SU-DHL-6 (cell line): ENCODE results near the gene PARP3.

Experiments used
- H2AFZ ChIP-seq: fragments of 200-600 bp; sonication (generic); 2 replicates; pipeline ENCODE4 v1.6.1; 2014; ENCODE audit warnings: low read depth, mild to moderate bottlenecking, moderate library complexity, mixed read lengths, antibody characterized with exemption, low read length; ENCODE audit not compliant: severe bottlenecking
- H3F3A ChIP-seq: fragments of 200-600 bp; shearing (Covaris generic); 2 replicates; pipeline ENCODE4 v1.6.0; 2016; ENCODE audit warnings: antibody characterized with exemption, mild to moderate bottlenecking; ENCODE audit not compliant: insufficient read depth
- H3K27ac ChIP-seq: fragments of 200-600 bp; sonication (generic); 2 replicates; pipeline ENCODE4 v1.5.1; 2016; ENCODE audit warnings: low read depth, mild to moderate bottlenecking, low read length, moderate library complexity, mixed read lengths
- H3K27me3 ChIP-seq: fragments of 200-600 bp; sonication (generic), shearing (Covaris generic); 2 replicates; pipeline ENCODE4 v1.6.0; 2014; ENCODE audit warnings: mild to moderate bottlenecking, low read length
- H3K36me3 ChIP-seq: fragments of 200-600 bp; sonication (generic); 2 replicates; pipeline ENCODE4 v1.6.1; 2014; ENCODE audit warnings: mild to moderate bottlenecking, low read length, mixed read lengths
- H3K4me2 ChIP-seq: fragments of 300-600, 200-600 bp; shearing (Covaris generic), sonication (generic); 2 replicates; pipeline ENCODE4 v1.6.0; 2014; ENCODE audit warnings: low read length, low read depth, mild to moderate bottlenecking; ENCODE audit not compliant: poor library complexity, severe bottlenecking
- H3K4me3 ChIP-seq: fragments of 200-600 bp; sonication (generic); 2 replicates; pipeline ENCODE4 v1.5.1; 2014; ENCODE audit warnings: antibody characterized with exemption, low read length, mild to moderate bottlenecking, mixed read lengths; ENCODE audit not compliant: insufficient read depth, poor library complexity, severe bottlenecking
- H3K79me2 ChIP-seq: fragments of 200-600 bp; sonication (generic); 2 replicates; pipeline ENCODE4 v1.6.1; 2014; ENCODE audit warnings: mild to moderate bottlenecking, low read length, moderate library complexity; ENCODE audit not compliant: insufficient read depth
- H3K9ac ChIP-seq: fragments of 200-600 bp; sonication (generic); 2 replicates; pipeline ENCODE4 v1.7.0; 2014; ENCODE audit warnings: mild to moderate bottlenecking, low read length
- H3K9me2 ChIP-seq: fragments of 200-600 bp; sonication (generic); replicated peaks from 2 replicates; pipeline ENCODE4 v1.6.1; 2014; ENCODE audit warnings: low read length; ENCODE audit not compliant: insufficient read depth
- H3K9me3 ChIP-seq: fragments of 200-600 bp; sonication (generic); 2 replicates; pipeline ENCODE4 v1.6.1; 2014; ENCODE audit warnings: low read length, mixed read lengths; ENCODE audit not compliant: insufficient read depth
- H4K20me1 ChIP-seq: fragments of 200-600 bp; sonication (generic); 2 replicates; pipeline ENCODE4 v1.6.1; 2014; ENCODE audit warnings: low read depth, mild to moderate bottlenecking, antibody characterized with exemption, low read length, moderate library complexity, mixed read lengths
- EZH2phosphoT487 ChIP-seq: fragments of 200-600 bp; sonication (generic), shearing (Covaris generic); conservative IDR thresholded peaks from 2 replicates; pipeline ENCODE4 v1.6.1; 2018; ENCODE audit warnings: mild to moderate bottlenecking, antibody characterized with exemption, low read length, moderate library complexity, mixed read lengths
- TF ChIP-seq, protein P1 (sequence below): fragments of 200-600 bp; sonication (generic); IDR thresholded peaks from one replicate; pipeline ENCODE4 v1.5.1; 2017; ENCODE audit warnings: antibody characterized with exemption, mild to moderate bottlenecking, low read length, moderate library complexity; ENCODE audit not compliant: insufficient read depth, poor library complexity, severe bottlenecking

Gene PARP3

DNA sequence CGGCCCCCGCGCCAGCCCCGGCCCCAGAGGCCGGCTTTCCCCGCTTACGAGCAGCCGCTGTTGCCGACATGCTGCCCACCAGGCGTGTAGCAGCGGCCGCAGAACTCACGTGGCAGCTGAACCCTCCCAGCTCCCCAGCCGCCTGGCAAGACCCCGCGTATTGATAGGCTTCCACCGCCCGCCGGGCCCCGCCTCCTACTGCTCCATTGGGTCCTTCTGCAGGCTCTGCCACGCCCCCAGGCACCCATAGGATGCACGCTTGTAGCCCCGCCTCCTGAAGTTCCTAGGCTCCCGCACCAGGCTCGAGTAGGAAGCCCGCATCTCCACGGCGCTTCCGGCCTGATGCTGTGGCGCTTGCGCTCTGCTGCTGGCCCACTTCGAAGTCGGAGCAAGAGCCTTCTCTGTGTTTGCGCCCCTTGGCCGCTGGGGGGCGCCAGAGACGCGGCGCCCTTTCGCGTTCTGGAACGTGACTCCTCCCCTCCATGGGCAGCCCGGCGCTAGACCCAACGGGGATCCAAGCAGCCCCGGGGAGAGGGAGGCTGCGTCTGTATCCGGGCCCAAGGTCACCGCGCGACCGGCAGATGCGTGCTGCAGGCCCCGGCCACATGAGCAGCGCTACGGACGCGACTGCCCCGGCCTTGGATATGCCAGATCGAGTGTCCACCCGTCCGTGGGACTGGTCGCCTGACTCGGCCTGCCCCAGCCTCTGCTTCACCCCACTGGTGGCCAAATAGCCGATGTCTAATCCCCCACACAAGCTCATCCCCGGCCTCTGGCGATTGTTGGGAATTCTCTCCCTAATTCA lies at the start of gene PARP3, which contains the start of gene RRP9:
Gene PARP3, plus strand, starts transcription at position 566 of the 805 bp plus-strand sequence. CDS start 993 bp downstream, outside the sequence.
Gene RRP9, minus strand, starts transcription at position 107 of the 805 bp plus-strand sequence. Its CDS starts 37 bp downstream, at position 70.
- H4K20me1 ChIP-seq = no peaks in the 10 kb centered on the region
- H3K9ac ChIP-seq = peak within 1 kb of the TSS; percentile 83
- H3K79me2 ChIP-seq = peaks cover 24% of the 10 kb centered on the region
- no peak within 1 kb of the TSS for H3K27ac ChIP-seq
- H3K4me2 ChIP-seq = peak within 1 kb of the TSS; percentile 79
- no peaks in the 10 kb centered on the region for H3K36me3 ChIP-seq
- no peak for TF ChIP-seq EZH2phosphoT487
- TF ChIP-seq, protein P1, sequence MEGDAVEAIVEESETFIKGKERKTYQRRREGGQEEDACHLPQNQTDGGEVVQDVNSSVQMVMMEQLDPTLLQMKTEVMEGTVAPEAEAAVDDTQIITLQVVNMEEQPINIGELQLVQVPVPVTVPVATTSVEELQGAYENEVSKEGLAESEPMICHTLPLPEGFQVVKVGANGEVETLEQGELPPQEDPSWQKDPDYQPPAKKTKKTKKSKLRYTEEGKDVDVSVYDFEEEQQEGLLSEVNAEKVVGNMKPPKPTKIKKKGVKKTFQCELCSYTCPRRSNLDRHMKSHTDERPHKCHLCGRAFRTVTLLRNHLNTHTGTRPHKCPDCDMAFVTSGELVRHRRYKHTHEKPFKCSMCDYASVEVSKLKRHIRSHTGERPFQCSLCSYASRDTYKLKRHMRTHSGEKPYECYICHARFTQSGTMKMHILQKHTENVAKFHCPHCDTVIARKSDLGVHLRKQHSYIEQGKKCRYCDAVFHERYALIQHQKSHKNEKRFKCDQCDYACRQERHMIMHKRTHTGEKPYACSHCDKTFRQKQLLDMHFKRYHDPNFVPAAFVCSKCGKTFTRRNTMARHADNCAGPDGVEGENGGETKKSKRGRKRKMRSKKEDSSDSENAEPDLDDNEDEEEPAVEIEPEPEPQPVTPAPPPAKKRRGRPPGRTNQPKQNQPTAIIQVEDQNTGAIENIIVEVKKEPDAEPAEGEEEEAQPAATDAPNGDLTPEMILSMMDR = peak; percentile 97
- peak within 1 kb of the TSS; percentile 85 for H3K4me3 ChIP-seq
- no peaks in the 10 kb centered on the region for H3K9me2 ChIP-seq
- H2AFZ ChIP-seq = peak within 1 kb of the TSS; percentile 93
- H3K27me3 ChIP-seq = no peaks in the 10 kb centered on the region
- H3K9me3 ChIP-seq = no peaks in the 10 kb centered on the region
- H3F3A ChIP-seq = no peaks in the 10 kb centered on the region

DNA sequence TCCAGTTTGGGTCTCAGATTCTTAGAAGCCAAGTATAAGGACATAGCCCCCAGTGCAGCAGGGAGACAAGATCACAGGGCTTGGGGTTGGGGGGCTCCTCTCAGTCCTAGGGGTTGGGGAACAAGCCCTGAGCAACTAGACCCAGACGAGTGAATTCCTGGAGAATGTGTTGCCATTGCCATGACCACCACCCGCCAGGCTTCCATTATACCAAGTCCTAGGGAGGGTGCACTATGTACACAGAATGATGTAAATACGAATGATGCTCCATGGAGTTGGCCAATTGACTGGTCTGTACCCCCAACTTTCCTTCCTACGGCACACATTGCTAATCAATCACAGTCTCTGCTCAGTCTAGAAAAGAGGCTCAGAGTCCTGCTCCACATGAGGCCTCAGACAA lies 47.8 kb upstream of the PARP3 start:
- no peak overlapping the region for H3K4me2 ChIP-seq
- TF ChIP-seq EZH2phosphoT487 = no peak
- TF ChIP-seq, protein P1 = no peak
- no peak overlapping the region for H2AFZ ChIP-seq
- H3K9me2 ChIP-seq = no peaks in the 10 kb centered on the region
- H4K20me1 ChIP-seq = no peaks in the 10 kb centered on the region
- H3K27ac ChIP-seq = no peak overlapping the region
- no peak overlapping the region for H3K4me3 ChIP-seq
- H3K27me3 ChIP-seq = no peaks in the 10 kb centered on the region
- H3K9ac ChIP-seq = no peak overlapping the region
- no peaks in the 10 kb centered on the region for H3K9me3 ChIP-seq
- no peaks in the 10 kb centered on the region for H3F3A ChIP-seq
- H3K79me2 ChIP-seq = no peaks in the 10 kb centered on the region
- no peaks in the 10 kb centered on the region for H3K36me3 ChIP-seq

DNA sequence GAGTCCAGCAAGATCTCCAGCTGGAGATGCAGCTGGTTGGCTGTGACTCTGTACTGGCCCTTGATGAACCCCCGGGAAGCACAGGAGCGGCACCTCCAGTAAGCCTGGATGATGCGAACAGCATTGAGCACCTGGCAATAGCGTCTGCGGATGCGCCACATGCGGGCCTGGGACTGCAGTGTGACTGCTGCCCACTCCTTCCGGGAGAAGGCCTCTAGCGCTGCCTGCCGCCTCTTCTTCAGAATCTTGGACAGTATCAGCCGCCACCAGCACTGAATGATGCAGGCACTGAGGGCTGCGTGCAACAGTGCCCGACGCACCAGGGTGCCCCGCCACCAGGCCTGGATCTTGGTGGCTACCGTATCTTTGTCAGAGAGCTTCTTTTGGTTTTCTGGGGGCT lies 47.2 kb upstream of the PARP3 start:
- Histone ChIP-seq H3K4me2 (no peak overlapping the region), H3K9me2 (no peaks in the 10 kb centered on the region), H3K36me3 (no peaks in the 10 kb centered on the region)

More for the DNA sequence above, 47.2 kb upstream of the PARP3 start:
- Histone ChIP-seq H4K20me1 (no peaks in the 10 kb centered on the region), H3K27ac (no peak overlapping the region), H3K9ac (no peak overlapping the region), H2AFZ (no peak overlapping the region), H3F3A (no peaks in the 10 kb centered on the region), H3K79me2 (no peaks in the 10 kb centered on the region), H3K9me3 (no peaks in the 10 kb centered on the region), H3K27me3 (no peaks in the 10 kb centered on the region), H3K4me3 (no peak overlapping the region)
- TF ChIP-seq, protein P1 = no peak
- TF ChIP-seq EZH2phosphoT487 = no peak
